Activated CD4-positive, alpha-beta T cell treated with anti-CD3 and anti-CD28 coated beads, Interleukin-2, amount 10 ng/mL, durations not matched to agents 24 days and 14 days (primary cell): Measurements from ENCODE around the gene KRT16. TPM values are rescaled to one million over a fixed set of nuclear protein-coding genes. Genes with fewer than 3 reads are reported as not detected.
"Not testable (repeated sequence)": the region's sequence is repeated elsewhere in the genome, so short reads cannot be mapped to it uniquely, and the experiment has no call there.

Source experiments
- DNase-seq: peaks from one replicate; pipeline ENCODE4 v3.0.0; 2022
- H3K27ac Mint-ChIP-seq: one replicate; pipeline ENCODE4 v1.8.0; 2022; ENCODE audit warnings: mild to moderate bottlenecking, mixed read lengths
- H3K27me3 Mint-ChIP-seq: one replicate; pipeline ENCODE4 v1.8.0; 2022; ENCODE audit warnings: mixed read lengths
- H3K36me3 Mint-ChIP-seq: one replicate; pipeline ENCODE4 v1.8.0; 2022; ENCODE audit warnings: low read depth, mild to moderate bottlenecking, mixed read lengths
- H3K4me1 Mint-ChIP-seq: one replicate; pipeline ENCODE4 v1.8.0; 2021; ENCODE audit warnings: mixed read lengths
- H3K4me3 Mint-ChIP-seq: one replicate; pipeline ENCODE4 v1.8.0; 2022; ENCODE audit warnings: mild to moderate bottlenecking, moderate library complexity, mixed read lengths
- H3K9me3 Mint-ChIP-seq: one replicate; pipeline ENCODE4 v1.8.0; 2021; ENCODE audit warnings: mixed read lengths
- intact Hi-C: fragments of 100-400 bp; cut with micrococcal nuclease; formaldehyde crosslinking; loops from one replicate; pipeline ENCODE4 v1.15.1; 2023
- total RNA-seq: library from RNA; stranded (reverse); gene quantifications from 2 replicates; pipeline ENCODE4 v1.2.3, GENCODE V29; 2022

The KRT16 gene
- total RNA-seq, 1 donor from 2014 or later = not detected

DNA sequence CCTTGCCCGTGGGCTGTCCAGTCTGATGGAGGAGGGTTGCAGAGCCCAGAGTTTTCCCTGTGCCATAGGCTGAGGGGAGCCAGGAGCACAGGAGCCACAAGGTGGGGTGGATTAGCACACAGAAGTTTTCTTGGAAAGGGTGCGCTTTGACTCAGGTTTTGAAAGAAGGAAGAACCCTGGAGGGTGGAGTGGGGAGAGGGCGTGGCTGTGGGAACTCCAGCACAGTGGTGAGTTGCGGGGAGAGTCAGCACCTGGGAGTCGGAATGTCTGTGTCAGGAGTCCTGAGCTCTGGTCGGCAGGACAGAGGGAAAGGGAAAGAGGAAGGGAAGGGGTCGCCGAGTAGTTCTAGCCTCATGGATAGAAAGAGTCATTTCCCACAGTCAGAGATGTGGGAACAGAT lies 17.0 kb downstream of the KRT16 start:
- Mint-ChIP-seq H3K27me3 (peaks cover 6% of the 10 kb centered on the region), H3K9me3 (peaks cover 6% of the 10 kb centered on the region), H3K4me1 (no peaks in the 10 kb centered on the region), H3K36me3 (no peaks in the 10 kb centered on the region), H3K4me3 (no peak overlapping the region), H3K27ac (no peak overlapping the region)
- intact Hi-C loops = no loop called here
- no peak for DNase-seq

DNA sequence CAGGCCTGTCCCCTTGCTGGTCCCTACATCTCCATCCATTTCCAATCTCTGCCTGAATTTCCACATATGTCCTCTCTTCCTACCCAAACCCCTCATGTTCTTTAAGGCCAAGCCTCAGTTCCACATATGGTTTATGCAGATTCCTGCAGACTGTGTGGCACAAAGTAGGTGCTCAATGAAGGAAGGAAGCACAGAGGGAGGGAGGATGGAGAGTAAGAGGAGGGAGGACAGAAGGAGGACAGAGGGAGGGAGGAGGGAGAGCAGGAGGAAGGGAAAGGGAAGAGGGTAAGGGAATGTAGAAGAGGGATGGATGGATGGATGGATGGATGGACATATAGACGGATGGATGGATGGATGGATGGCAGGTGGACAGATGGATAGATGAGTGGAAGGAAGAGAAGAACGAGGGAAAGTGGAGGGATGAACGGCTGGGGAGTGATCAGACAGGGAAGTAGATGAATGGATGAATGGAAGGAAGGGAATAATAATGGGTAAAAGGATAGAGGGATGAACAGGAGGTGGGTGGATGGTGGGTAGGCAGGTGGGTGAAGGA lies 18.1 kb downstream of the KRT16 start:
- Mint-ChIP-seq H3K4me1 (no peaks in the 10 kb centered on the region), H3K36me3 (no peaks in the 10 kb centered on the region), H3K4me3 (no peak overlapping the region), H3K9me3 (peaks cover 6% of the 10 kb centered on the region), H3K27me3 (peaks cover 6% of the 10 kb centered on the region), H3K27ac (no peak overlapping the region)
- intact Hi-C loops = no loop called here
- DNase-seq = no peak

DNA sequence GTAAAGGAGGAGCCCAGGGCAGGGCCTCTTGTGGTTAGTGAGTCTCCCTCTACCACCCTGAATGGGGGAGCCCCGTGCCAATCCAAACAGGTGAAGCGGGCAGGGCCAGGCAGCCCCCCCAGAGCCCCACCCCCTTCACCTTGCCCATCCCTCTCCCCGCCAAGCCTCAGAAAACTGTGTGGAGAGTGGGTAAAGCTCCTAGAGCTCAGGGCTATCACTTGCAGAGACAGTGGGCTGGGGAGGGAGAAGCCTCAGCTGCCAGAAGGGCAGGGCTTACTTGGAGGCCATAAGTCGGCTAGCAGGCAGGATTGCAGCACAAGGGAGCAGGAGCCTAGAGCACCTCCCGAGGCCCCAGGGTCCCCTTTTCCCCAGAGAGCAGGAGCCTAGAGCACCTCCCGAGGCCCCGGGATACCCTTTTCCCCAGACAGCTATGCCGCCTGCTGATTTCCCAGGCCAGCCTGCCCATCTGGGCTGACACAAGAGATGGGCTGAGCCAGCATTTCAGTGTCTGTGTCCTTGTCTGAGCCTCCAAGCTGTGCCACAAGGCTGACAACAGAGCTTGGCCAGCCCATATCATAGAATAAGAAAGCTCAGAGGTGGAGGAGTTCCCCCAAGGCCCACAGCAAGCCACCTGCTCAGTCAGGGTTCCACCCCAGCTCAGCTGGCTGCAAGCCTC lies 19.1 kb downstream of the KRT16 start:
- intact Hi-C loops = no loop called here
- no peaks in the 10 kb centered on the region for H3K9me3 Mint-ChIP-seq
- no peak overlapping the region for H3K4me3 Mint-ChIP-seq
- peaks cover 6% of the 10 kb centered on the region for H3K27me3 Mint-ChIP-seq
- no peak overlapping the region for H3K27ac Mint-ChIP-seq
- H3K36me3 Mint-ChIP-seq = no peaks in the 10 kb centered on the region
- DNase-seq = no peak
- no peaks in the 10 kb centered on the region for H3K4me1 Mint-ChIP-seq

DNA sequence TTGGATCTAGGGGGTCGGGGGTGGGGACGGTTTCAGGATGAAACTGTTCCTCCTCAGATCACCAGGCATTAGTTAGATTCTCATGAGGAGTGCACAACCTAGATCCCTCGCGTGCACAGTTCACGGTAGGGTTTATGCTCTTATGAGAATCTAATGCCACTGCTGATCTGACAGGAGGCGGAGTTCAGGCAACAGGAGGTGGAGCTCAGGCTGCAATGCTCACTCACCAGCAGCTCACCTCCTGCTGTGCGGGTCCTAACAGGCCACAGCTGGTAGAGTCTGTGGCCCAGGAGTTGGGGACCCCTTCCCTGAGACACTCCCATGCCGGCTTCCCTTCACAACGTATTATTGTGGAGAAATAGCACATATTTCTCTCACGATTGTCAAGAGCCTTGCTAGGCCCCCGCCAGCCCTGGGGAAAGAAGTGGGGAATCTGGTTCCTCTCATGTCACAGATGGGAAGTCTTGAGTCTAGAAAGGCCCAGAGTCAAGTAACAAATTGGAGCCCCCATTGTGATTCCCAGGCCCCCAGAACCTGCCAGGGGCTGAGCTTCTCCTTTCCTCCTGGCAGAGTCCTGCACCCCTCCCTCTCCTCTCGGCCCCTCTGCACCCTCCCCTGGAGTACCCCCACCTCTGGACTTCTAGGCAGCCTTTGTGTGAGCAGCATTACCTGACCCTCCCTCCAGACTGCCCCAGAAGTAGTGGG lies 19.8 kb downstream of the KRT16 start:
- Mint-ChIP-seq H3K27ac (no peak overlapping the region), H3K36me3 (no peaks in the 10 kb centered on the region), H3K4me3 (no peak overlapping the region), H3K9me3 (no peaks in the 10 kb centered on the region), H3K27me3 (peaks cover 6% of the 10 kb centered on the region), H3K4me1 (no peaks in the 10 kb centered on the region)
- DNase-seq = no peak
- intact Hi-C loops = no loop called here

DNA sequence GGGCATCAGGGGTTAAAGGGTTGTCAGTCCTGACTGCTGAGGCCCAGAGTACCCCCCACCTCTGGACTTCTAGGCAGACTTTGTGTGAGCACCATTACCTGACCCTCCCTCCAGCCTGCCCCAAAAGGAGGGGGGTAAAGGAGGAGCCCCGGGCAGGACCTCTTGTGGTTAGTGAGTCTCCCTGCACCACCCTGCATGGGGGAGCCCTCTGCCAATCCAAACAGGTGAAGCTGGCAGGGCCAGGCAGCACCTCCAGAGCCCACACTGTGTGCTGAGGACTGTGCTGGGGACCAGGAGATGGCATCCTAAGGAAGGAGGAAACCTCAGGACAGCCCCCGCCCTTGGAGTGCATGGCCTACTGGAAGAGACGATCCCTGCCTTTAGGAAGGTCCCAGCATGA lies 23.3 kb downstream of the KRT16 start:
- H3K4me3 Mint-ChIP-seq = no peak overlapping the region
- H3K27ac Mint-ChIP-seq = no peak overlapping the region
- H3K4me1 Mint-ChIP-seq = no peaks in the 10 kb centered on the region
- H3K36me3 Mint-ChIP-seq = no peaks in the 10 kb centered on the region
- intact Hi-C loops = no loop called here
- no peaks in the 10 kb centered on the region for H3K9me3 Mint-ChIP-seq
- H3K27me3 Mint-ChIP-seq = no peaks in the 10 kb centered on the region
- DNase-seq = no peak

DNA sequence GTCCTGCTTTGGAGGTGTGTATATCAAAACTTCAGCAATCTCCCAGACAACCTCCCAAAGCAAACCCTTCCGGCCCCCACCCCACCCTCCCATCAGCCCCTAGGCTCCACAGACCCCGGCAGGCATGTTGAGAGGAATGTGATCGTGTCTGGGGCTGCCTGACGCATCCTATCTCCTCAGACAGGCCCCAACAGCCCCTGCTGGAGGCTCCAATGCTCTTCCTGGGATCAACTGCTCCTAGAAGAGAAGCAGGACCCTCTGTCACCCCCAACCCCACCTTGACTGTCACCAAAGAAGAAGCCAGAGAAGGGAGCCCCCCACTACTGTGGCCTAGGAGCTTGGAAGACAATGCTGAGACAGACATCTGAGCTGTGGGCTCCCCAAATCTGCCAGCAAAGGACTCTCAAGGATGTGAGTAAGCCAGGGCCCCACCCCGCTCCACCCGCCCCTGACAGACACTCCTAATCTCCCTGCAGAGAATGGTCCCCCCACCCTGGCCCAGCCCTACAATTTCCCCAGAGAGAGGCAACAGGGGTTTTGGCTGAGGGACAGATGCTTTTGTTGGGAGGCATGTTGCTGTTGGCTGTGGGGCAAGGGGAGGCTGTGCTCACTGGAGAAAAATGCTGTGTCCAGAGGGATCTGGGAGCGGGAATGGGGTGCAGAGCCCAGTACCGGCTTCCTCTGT lies 24.3 kb downstream of the KRT16 start:
- no peak overlapping the region for H3K27ac Mint-ChIP-seq
- DNase-seq = no peak
- H3K9me3 Mint-ChIP-seq = no peaks in the 10 kb centered on the region
- intact Hi-C loops = no loop called here
- no peaks in the 10 kb centered on the region for H3K4me1 Mint-ChIP-seq
- H3K4me3 Mint-ChIP-seq = no peak overlapping the region
- no peaks in the 10 kb centered on the region for H3K27me3 Mint-ChIP-seq
- no peaks in the 10 kb centered on the region for H3K36me3 Mint-ChIP-seq

DNA sequence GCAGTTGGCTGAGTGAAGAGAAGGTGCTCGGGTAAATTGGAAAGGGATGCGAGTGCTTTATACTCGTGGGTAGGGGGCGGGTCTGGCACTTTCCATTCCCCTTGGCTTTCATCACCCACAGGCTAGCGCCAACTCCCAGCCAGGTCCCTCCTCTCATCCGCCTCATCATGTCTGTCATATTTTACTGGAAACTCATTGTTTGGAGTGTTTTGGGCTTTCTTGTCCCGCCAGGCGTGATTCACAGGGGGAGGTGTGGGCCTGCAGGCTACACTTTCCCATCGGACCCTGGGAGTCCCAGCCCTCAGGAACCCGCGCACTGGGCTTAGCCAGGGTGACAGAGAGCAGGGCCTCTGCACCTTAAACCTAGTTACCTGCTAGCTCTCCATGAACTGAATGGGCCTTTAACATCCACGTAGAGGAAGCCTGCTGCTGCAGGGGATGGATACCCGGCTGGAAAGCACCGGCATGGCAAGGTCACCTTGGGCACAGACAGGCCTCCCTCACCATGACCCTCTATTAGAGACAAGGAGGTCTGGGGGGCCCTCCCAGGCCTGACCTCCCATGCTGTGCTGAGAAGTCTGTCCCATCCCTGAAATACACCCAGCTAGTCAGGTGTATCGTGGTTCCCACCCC lies 25.6 kb downstream of the KRT16 start, which contains the start of gene KRT14:
TSS of gene KRT14 (minus strand) at position 33 of the 633 bp plus-strand sequence. CDS start 61 bp downstream, outside the sequence.
- H3K4me3 Mint-ChIP-seq = no peak within 1 kb of the TSS
- no peaks in the 10 kb centered on the region for H3K4me1 Mint-ChIP-seq
- intact Hi-C loops = no loop called here

DNA sequence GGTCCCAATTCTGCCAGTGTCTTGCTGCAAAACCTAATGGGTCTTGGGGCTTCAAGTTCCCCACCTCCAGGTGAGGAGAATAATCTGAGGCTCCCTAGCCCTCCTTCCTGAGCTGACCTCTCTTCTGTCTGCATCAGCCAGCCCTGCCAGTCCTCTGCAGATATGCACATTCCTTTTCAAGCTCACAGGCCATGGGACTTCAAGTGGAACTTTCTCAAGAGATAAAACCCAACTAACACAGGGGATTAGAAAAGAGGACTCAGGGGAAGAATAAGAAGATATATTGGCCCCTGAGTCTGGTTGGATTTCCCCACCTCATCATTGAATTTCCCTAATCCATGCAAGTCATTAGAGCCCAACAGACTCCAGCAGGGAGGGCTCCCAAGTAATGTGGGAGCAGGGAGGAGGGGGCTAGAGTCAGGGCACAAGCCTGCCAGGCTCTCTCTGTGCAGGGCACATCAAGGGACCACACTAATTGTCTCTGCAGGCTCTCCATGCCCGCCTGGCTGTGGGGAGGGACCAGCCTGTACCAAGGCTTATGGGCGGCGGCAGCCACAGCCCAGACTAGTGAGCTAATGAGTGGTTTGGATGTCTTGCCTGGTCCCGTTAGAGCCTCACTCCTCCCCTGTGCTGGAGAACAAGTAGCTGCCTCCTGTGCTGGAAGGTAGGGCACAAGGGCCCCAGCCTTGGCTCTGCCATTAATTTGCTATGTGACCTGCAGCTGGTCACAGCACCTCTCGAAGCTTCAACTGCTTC lies 27.1 kb downstream of the KRT16 start:
- no peak overlapping the region for H3K4me3 Mint-ChIP-seq
- H3K4me1 Mint-ChIP-seq = no peaks in the 10 kb centered on the region
- intact Hi-C loops = no loop called here
- no peak overlapping the region for H3K27ac Mint-ChIP-seq
- H3K27me3 Mint-ChIP-seq = peaks cover 9% of the 10 kb centered on the region
- no peaks in the 10 kb centered on the region for H3K36me3 Mint-ChIP-seq
- DNase-seq = no peak
- H3K9me3 Mint-ChIP-seq = no peaks in the 10 kb centered on the region

More for the DNA sequence above, 25.6 kb downstream of the KRT16 start, which contains the start of gene KRT14:
- Mint-ChIP-seq H3K27me3 (no peaks in the 10 kb centered on the region), H3K36me3 (no peaks in the 10 kb centered on the region), H3K9me3 (no peaks in the 10 kb centered on the region), H3K27ac (no peak within 1 kb of the TSS)
- DNase-seq = no peak

DNA sequence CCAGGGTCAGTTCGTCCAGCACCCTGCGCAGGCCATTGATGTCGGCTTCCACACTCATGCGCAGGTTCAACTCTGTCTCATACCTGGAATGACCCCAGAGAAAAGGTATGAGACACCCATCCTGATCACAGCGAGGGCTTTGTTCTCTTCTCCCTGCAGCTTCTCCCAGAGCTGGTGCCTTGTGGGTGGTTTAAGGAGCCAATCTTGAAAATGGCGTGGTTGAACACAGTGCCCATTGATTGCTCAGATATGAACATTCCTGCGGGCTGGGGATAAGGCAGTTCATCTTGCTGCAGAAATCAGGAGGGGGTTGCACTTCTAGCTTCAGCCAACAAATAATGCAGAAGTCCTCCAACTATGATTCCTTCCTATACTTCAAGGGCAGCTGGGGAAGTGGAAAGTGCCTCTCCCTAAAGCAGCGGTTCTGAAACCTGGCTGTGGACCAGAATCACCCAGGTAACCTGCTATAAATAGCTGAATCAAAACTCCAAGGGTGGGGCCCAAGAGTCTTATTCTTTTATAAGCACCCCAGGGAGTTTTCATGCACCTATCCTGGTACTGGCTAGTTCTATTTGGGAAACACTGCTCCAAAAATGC lies 28.1 kb downstream of the KRT16 start:
- intact Hi-C loops, H3K27ac Mint-ChIP-seq, DNase-seq, H3K4me1 Mint-ChIP-seq, H3K27me3 Mint-ChIP-seq, H3K9me3 Mint-ChIP-seq, H3K36me3 Mint-ChIP-seq, H3K4me3 Mint-ChIP-seq: not testable (repeated sequence)

DNA sequence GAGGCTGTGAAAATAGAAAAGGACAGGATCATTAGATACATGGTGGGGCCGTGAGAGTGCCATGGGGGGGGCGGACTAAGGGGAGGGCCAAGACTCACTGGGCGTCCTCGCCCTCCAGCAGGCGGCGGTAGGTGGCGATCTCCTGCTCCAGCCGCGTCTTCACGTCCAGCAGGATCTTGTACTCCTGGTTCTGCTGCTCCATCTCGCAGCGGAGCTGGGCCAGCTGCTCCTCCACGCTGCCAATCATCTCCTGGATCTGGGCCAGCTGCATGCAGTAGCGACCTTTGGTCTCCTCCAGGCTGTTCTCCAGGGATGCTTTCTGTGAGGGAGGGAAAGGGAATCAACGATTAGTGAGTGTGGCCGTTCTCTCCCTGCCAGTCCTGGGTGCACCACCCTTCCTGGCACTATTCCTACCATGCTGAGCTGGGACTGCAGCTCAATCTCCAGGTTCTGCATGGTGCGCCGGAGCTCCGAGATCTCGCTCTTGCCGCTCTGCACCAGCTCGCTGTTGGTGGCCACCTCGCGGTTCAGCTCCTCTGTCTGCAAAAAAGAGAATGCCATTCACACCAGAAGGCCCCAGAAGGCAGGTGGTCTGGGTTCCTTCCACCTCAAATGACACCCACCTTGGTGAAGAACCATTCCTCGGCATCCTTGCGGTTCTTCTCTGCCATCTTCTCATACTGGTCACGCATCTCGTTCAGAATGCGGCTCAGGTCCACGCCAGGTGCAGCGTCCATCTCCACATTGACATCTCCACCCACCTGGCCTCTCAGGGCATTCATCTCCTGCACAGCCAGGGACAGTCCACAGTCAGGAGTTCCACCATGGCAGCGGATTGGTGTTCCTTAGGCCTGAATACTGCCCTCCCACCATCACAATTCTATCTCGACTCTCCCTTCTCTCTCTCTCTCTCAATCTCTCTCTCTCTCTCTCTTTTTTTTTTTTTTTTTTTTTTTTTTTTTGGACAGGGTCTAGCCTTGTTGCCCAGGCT lies 29.1 kb downstream of the KRT16 start:
- H3K36me3 Mint-ChIP-seq = no peaks in the 10 kb centered on the region
- DNase-seq = no peak
- peaks cover 12% of the 10 kb centered on the region for H3K27me3 Mint-ChIP-seq
- no peak overlapping the region for H3K27ac Mint-ChIP-seq
- H3K4me1 Mint-ChIP-seq = peaks cover 3% of the 10 kb centered on the region
- no peaks in the 10 kb centered on the region for H3K9me3 Mint-ChIP-seq
- intact Hi-C loops = no loop called here
- no peak overlapping the region for H3K4me3 Mint-ChIP-seq

DNA sequence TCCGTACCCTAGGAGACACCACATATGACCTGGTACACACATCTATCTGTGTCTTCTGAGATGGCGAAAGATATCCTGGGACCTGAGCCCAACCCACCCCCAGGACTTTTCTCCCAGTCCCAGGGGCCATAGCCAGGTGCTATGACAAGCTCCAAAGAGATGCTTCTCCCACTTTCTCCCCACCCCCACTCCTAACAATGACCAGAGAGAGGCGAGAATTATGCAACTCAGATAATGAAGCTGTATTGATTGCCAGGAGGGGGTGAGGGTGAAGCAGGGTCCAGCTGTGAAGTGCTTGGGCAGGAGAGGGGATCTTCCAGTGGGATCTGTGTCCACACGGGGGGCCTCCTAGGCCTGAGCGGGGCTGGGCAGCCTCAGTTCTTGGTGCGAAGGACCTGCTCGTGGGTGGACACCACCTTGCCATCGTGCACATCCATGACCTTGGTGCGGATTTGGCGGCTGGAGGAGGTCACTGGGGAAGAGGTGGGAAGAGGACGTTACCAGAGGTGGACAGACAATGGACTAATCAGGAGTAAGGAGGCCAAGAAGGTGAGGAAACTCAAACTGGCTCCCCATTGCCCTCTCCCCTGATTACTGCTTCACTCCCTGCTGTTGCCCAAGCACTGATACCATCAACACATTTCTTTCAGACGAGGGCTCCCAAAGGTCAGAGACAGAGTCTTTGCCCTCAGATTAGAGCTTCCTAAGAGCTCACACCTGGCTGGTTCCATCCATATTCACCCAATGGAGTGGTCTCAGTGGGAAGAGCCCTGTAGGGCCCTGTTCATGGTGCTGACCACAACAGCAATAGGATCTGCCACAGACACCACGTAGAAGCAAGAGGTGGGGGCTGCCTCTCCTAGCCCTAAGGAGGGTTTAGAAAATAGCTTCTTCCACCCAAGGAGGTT lies 30.3 kb downstream of the KRT16 start:
- H3K27ac Mint-ChIP-seq, H3K4me1 Mint-ChIP-seq, H3K9me3 Mint-ChIP-seq, DNase-seq, intact Hi-C loops, H3K36me3 Mint-ChIP-seq, H3K4me3 Mint-ChIP-seq: not testable (repeated sequence)
- peaks cover 14% of the 10 kb centered on the region for H3K27me3 Mint-ChIP-seq
